Upper lobe of left lung (tissue), 6 donors: ENCODE measurements around the gene AUP1. TPM values are rescaled to one million over a fixed set of nuclear protein-coding genes. Genes with fewer than 3 reads are reported as not detected.

ENCODE experiments used
- ATAC-seq, 2 donors: fragments of 200-7000 bp; cut with Tn5 transposase; one replicate each; pipeline ENCODE4 v1.9.1; 2022; ENCODE audit warnings: mild to moderate bottlenecking in 2 of 2, moderate library complexity in 2 of 2; ENCODE audit not compliant: low FRiP score in 2 of 2
- DNase-seq, 2 donors: peaks; one replicate each; pipeline ENCODE4 v3.0.0-alpha.2; 2019 to 2020
- H3K27ac ChIP-seq, 4 donors: fragments of 200-600 bp; sonication (generic); one replicate each; pipeline ENCODE4 v1.5.1; 2016 to 2019
- H3K27me3 ChIP-seq, 4 donors: fragments of 200-600 bp; sonication (generic); one replicate each; pipeline ENCODE4 v1.5.1; 2017 to 2019
- H3K36me3 ChIP-seq, 4 donors: fragments of 200-600 bp; sonication (generic); one replicate each; pipeline ENCODE4 v1.5.1; 2016 to 2019
- H3K4me1 ChIP-seq, 4 donors: fragments of 200-600 bp; sonication (generic); one replicate each; pipeline ENCODE4 v1.5.1; 2018 to 2019
- H3K4me3 ChIP-seq, 4 donors: fragments of 200-600 bp; sonication (generic); one replicate each; pipeline ENCODE4 v1.5.1; 2017 to 2019; ENCODE audit warnings: mild to moderate bottlenecking in 2 of 4, moderate library complexity in 1 of 4
- H3K9me3 ChIP-seq, 4 donors: fragments of 200-600 bp; sonication (generic); one replicate each; pipeline ENCODE4 v1.5.1; 2018 to 2019
- EP300 ChIP-seq, 4 donors: sonication (generic); formaldehyde crosslinking; IDR thresholded peaks; one replicate each; pipeline ENCODE4 v1.5.1; 2017; ENCODE audit warnings: antibody characterized with exemption in 4 of 4, control low read depth in 2 of 4
- POLR2A ChIP-seq, 4 donors: fragments of 450-650 bp; IDR thresholded peaks; one replicate each; pipeline ENCODE4 v1.5.1; 2016 to 2017; ENCODE audit warnings: antibody characterized with exemption in 4 of 4, mild to moderate bottlenecking in 2 of 4
- POLR2AphosphoS5 ChIP-seq, 2 donors: sonication (generic); formaldehyde crosslinking; IDR thresholded peaks; one replicate each; pipeline ENCODE4 v1.5.1; 2017; ENCODE audit warnings: antibody characterized with exemption in 2 of 2
- WGBS, 2 donors: methylation state at CpG; one replicate each; pipeline ENCODE4 v1.1.5; 2017 to 2018; 5-methylcytosine and 5-hydroxymethylcytosine counted together
- total RNA-seq, 6 donors: library from RNA; depleted of rRNA in 4 of 6; stranded (reverse); fragments of >200 nt in 4 of 6; gene quantifications; one replicate each; pipeline versions ENCODE4 v1.1.0 to v1.2.1, GENCODE V29; 2016 to 2021
- TF ChIP-seq, protein P1 (sequence below), 6 experiments: fragments of 450-650 bp in 4 of 6; fragments of 200-600 bp in 2 of 6; sonication (generic) in 2 of 6; IDR thresholded peaks; one replicate each; pipeline ENCODE4 v1.5.1; 2016 to 2019; ENCODE audit warnings: antibody characterized with exemption in 6 of 6
- donor health status: DM: no; HTN: no; CAD: no; lungs with moderate emphysema.
- donor health status: DM: no; HTN: yes; CAD: no; lungs with severe emphysema.

AUP1 gene
- total RNA-seq, 6 donors from 2014 or later: 93.4 to 337 (median 125) TPM

DNA sequence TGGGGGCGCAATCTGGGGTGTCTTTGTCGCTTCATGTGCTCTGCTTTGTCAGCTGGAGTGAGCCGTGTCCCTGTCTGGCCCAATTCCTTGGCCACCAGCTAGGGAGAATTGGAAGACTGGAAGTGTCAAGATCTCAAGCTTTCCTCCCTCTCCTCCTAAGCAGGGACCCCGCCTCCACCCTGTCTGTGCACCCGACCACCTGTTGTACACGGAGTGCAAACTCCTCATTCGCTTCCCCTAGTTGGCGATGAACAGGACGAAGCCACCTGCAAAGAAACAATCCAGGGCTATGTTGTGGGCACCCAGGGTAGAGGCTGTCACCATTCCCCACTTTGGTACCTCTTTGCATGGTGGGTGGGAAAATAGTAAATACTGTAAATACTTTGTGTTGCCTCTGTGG, 1.8 kb downstream of the AUP1 start:
- Histone ChIP-seq H3K4me3 (no peak overlapping the region), H3K9me3 (no peaks in the 10 kb centered on the region), H3K27ac (no peak overlapping the region), H3K27me3 (no peaks in the 10 kb centered on the region), H3K36me3 (peaks cover 16 to 36% (median 25%) of the 10 kb centered on the region in 4 donors), H3K4me1 (peaks cover 22 to 35% (median 26%) of the 10 kb centered on the region in 4 donors)
- no peak for DNase-seq
- 87 to 94% methylated on average over 6 to 9 of the region's 9 CpGs for WGBS, 2 donors
- TF ChIP-seq POLR2AphosphoS5 (IDR thresholded peaks at IDR 0.05): no peak
- no peak for TF ChIP-seq EP300 (IDR thresholded peaks at IDR 0.05)
- TF ChIP-seq, protein P1, sequence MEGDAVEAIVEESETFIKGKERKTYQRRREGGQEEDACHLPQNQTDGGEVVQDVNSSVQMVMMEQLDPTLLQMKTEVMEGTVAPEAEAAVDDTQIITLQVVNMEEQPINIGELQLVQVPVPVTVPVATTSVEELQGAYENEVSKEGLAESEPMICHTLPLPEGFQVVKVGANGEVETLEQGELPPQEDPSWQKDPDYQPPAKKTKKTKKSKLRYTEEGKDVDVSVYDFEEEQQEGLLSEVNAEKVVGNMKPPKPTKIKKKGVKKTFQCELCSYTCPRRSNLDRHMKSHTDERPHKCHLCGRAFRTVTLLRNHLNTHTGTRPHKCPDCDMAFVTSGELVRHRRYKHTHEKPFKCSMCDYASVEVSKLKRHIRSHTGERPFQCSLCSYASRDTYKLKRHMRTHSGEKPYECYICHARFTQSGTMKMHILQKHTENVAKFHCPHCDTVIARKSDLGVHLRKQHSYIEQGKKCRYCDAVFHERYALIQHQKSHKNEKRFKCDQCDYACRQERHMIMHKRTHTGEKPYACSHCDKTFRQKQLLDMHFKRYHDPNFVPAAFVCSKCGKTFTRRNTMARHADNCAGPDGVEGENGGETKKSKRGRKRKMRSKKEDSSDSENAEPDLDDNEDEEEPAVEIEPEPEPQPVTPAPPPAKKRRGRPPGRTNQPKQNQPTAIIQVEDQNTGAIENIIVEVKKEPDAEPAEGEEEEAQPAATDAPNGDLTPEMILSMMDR (IDR thresholded peaks at IDR 0.05): no peak
- no peak for TF ChIP-seq POLR2A (IDR thresholded peaks at IDR 0.05)
- ATAC-seq: no peak

DNA sequence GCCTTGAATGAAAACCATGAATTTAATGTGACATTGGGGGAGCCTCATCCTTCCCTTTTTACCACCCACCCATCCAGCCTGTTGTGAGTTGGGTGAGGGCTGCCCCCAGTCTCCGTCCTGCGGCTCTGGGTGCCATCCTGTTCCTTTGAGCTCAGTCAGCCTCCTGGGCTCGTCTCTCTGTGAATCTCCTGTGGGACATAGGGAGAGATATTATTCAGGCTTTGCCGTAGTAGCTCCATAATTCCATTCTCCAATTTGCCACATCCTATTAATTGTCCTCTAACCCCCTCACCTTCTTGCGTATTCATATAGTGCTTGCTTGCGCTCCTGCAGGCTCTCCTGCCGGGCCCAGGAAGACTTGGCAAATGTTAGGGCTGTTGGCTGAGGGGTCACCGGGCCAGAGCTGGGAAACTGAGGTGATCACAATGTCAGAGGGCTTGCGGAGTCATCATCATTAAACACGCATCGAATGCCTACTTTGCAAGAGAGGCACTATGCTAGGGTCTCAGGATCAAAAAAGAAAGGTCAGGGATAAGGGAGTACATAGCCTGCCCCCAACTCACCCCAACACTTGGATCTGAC, 2.8 kb downstream of the AUP1 start:
- Histone ChIP-seq H3K4me1 (peaks cover 22 to 30% (median 25%) of the 10 kb centered on the region in 4 donors), H3K27ac (no peak overlapping the region), H3K27me3 (no peaks in the 10 kb centered on the region), H3K36me3 (peaks cover 16 to 28% (median 24%) of the 10 kb centered on the region in 4 donors), H3K9me3 (no peaks in the 10 kb centered on the region), H3K4me3 (no peak overlapping the region)
- TF ChIP-seq EP300 (IDR thresholded peaks at IDR 0.05) (no peak), POLR2A (IDR thresholded peaks at IDR 0.05) (no peak), POLR2AphosphoS5 (IDR thresholded peaks at IDR 0.05) (no peak)
- TF ChIP-seq, protein P1 (IDR thresholded peaks at IDR 0.05): no peak
- ATAC-seq: no peak
- 96 to 98% methylated on average over 11 of the region's 11 CpGs for WGBS, 2 donors
- DNase-seq: no peak

DNA sequence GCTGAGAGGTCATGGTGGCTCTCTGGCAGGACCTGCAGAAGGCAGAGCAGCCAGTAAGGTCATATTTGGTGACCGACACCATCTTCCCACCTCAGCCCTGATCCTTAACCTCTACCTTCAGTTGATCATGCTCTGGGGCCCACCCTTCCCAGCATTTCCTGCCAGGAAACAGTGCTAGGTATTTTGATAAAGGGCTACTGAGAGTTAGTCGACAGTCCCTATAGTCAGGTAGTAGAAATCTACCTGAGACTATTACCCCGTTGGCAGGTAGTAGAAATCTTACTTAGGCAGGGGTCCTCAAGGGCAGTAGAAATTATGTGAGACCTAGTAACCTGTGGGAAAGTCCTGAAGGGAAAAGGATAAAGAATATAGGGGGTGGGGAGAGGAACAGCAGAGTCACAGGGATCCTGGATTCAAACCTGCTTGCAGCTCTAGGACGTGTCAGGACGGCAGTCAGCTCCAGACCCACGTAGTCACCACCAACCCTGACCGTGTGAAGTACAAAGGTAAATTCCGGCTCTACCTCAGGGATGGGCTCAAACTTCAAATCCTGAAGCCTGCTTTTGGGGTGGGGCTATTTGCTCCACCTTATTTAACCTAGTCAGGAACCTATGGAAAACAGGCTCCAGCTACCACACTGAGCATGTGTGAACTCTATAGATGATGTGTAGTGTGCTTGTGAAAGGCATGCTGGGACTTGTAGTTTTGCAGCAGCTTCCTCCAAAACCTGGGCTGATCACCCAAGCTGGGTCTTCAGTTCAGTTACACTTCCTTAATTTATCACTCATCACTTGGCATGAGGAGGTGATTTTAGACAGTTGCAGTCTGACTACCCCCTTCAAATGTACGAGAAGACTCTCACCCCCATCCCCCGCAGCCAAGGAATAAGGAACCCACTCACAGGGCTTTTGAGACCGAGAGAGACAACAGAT, 3.5 kb downstream of the AUP1 start, which contains the start of gene DQX1:
TSS of gene DQX1 (minus strand) at position 515 of the 932 bp plus-strand sequence. CDS start at position 13, 502 bp downstream.
- no peak for DNase-seq
- Histone ChIP-seq H3K36me3 (peaks cover 16 to 28% (median 24%) of the 10 kb centered on the region in 4 donors), H3K4me1 (peaks cover 16 to 22% (median 18%) of the 10 kb centered on the region in 4 donors), H3K9me3 (no peaks in the 10 kb centered on the region), H3K27ac (no peak within 1 kb of the TSS), H3K27me3 (no peaks in the 10 kb centered on the region), H3K4me3 (no peak within 1 kb of the TSS)
- TF ChIP-seq POLR2AphosphoS5 (IDR thresholded peaks at IDR 0.05) (no peak), POLR2A (IDR thresholded peaks at IDR 0.05) (no peak), EP300 (IDR thresholded peaks at IDR 0.05) (no peak)
- TF ChIP-seq, protein P1 (IDR thresholded peaks at IDR 0.05): no peak
- WGBS, 2 donors: 85 to 90% methylated on average over 11 of the region's 11 CpGs
- ATAC-seq: no peak

DNA sequence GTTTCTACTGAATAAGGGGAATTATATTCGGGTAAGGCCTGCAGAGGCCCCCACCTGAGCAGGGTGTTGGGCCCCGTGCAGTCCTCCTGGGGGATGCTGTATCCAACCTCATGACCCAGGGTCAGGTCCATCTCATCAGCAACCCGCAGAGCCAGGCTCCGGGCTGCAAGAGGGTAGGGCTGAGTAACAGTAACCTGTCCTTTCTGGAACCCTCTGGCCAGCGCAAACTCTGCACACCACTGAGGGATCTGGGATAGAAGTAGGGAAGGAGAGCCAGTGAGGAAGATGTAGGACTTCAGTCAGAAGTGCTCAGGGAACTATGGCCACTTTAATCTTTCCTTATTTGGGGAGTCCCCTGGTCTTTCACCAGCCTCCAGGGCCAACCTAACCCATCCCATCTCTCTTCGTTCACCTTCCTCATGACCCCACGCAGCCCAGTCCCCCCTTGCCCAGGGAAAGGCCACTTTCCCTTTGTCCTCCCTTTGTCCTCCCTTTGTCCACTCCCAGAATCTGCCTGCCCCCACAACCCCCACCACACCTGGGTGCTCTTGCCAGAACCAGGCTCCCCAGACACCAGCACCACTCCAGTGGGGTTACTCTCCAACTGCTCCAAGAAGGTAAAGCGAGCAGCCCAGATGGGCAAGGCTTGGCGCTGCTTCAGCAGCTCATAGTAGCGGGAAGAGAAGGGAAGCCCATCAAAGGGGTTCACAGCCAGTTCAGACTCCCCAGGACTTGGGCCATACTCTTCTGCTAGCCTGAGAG, 4.4 kb downstream of the AUP1 start:
- H3K9me3 ChIP-seq: no peaks in the 10 kb centered on the region
- DNase-seq (no peak), ATAC-seq (no peak)
- TF ChIP-seq POLR2A (IDR thresholded peaks at IDR 0.05) (no peak), POLR2AphosphoS5 (IDR thresholded peaks at IDR 0.05) (no peak), EP300 (IDR thresholded peaks at IDR 0.05) (no peak)
- TF ChIP-seq, protein P1 (IDR thresholded peaks at IDR 0.05): no peak
- peaks cover 16 to 28% (median 24%) of the 10 kb centered on the region in 4 donors for H3K36me3 ChIP-seq
- 89 to 96% methylated on average over 8 to 10 of the region's 10 CpGs for WGBS, 2 donors
- H3K27me3 ChIP-seq: no peaks in the 10 kb centered on the region
- peaks cover 10 to 16% (median 14%) of the 10 kb centered on the region in 4 donors for H3K4me1 ChIP-seq
- no peak overlapping the region for H3K4me3 ChIP-seq
- H3K27ac ChIP-seq: no peak overlapping the region
